IPS-NIHi11 (cell line): ENCODE results near the gene IER2.

Source experiments
- DNase-seq: peaks from one replicate; pipeline ENCODE4 v3.0.0; 2012; ENCODE audit warnings: mixed read lengths, low spot score

The IER2 gene

GRCh38 chr19:13118424-13119193, 31.6 kb upstream of the IER2 start:
- DNase-seq: peak; percentile 97

- no peak for DNase-seq
These were observed 30.6 kb upstream of the IER2 start for GRCh38 chr19:13119627-13120026.

GRCh38 chr19:13120031-13120430, 30.2 kb upstream of the IER2 start:
- DNase-seq: no peak

GRCh38 chr19:13120817-13121216, 29.4 kb upstream of the IER2 start:
- no peak for DNase-seq

- no peak for DNase-seq
These were observed 28.5 kb upstream of the IER2 start for GRCh38 chr19:13121551-13122274.

- DNase-seq: no peak
These were observed 27.8 kb upstream of the IER2 start for GRCh38 chr19:13122275-13122878.

- DNase-seq: no peak
These were observed 26.9 kb upstream of the IER2 start for GRCh38 chr19:13122980-13123957.

GRCh38 chr19:13127051-13127450, 23.2 kb upstream of the IER2 start:
- DNase-seq: no peak

GRCh38 chr19:13127811-13128575, 22.2 kb upstream of the IER2 start:
- no peak for DNase-seq

- no peak for DNase-seq
These were observed 21.6 kb upstream of the IER2 start for GRCh38 chr19:13128583-13128982.

- DNase-seq: no peak
These were observed 20.8 kb upstream of the IER2 start for GRCh38 chr19:13129384-13129783.

GRCh38 chr19:13130886-13131490, 19.2 kb upstream of the IER2 start:
- DNase-seq: no peak

- no peak for DNase-seq
These were observed 17.6 kb upstream of the IER2 start for GRCh38 chr19:13132471-13133180.

- DNase-seq: no peak
These were observed 16.9 kb upstream of the IER2 start for GRCh38 chr19:13133241-13133870.

GRCh38 chr19:13134626-13135025, 15.6 kb upstream of the IER2 start:
- DNase-seq: no peak

GRCh38 chr19:13135068-13136062, 14.8 kb upstream of the IER2 start:
- no peak for DNase-seq

- no peak for DNase-seq
These were observed 12.9 kb upstream of the IER2 start for GRCh38 chr19:13137290-13137794.
